Activated gamma-delta T cell treated with anti-CD3 and anti-CD28 coated beads, Interleukin-2, amount 50 U/mL, for 16 hours (primary cell): ENCODE results near the gene CERS6.

Experiments used
- DNase-seq: peaks from one replicate; pipeline ENCODE4 v3.0.0-alpha.2; 2020; ENCODE audit warnings: low read depth

CERS6 gene

DNA sequence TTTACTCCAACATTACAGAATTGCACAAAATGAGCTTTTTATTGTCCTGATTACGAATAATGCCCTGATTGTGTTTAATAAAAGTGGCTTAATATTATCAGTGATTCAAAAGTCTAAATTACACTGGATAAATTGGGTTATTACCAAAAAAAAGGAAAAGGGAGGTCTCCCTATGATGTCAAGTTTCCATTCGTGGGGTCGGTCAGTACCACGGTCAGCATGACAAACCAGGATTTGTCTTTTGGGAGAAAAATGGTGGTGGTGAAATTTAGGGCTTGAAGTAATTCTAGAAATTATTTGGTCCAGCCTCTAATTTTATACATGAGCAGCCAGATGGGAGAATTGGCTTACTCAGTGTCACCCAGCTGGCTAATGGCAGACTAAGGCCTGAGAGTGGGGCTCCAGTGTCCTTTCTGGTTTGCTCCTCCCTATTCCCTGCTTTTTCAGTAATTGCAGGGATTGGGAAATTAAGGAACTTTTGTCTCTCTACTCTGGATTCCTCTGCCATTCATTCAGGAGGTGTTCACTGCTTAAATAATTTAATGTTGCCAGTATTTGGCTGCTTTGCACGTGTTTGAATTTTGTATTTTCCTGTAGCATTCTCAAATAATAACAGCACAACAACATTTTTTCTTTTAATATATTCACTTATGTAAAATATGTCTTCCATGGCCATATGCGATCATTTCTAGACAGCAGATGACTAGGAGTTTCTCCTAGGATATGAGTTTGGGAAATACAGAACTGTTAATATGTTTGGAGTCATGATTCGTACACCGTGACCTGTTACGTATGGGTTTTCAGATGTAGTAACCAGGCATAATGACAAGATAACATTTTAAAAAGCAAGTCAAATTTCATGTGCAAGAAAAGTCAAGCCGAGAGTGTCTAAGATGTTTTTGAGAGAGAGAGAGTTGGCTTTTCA, 217.5 kb downstream of the CERS6 start:
- no peak for DNase-seq

- DNase-seq, result no peak
Observed at GRCh38 chr2:168678153-168678853, 222.2 kb downstream of the CERS6 start.

GRCh38 chr2:168679081-168679480, 223.0 kb downstream of the CERS6 start:
- DNase-seq, result no peak

GRCh38 chr2:168679741-168680310, 223.8 kb downstream of the CERS6 start:
- DNase-seq, result no peak

- DNase-seq, result no peak
Observed at GRCh38 chr2:168683996-168684395, 227.9 kb downstream of the CERS6 start.

DNA sequence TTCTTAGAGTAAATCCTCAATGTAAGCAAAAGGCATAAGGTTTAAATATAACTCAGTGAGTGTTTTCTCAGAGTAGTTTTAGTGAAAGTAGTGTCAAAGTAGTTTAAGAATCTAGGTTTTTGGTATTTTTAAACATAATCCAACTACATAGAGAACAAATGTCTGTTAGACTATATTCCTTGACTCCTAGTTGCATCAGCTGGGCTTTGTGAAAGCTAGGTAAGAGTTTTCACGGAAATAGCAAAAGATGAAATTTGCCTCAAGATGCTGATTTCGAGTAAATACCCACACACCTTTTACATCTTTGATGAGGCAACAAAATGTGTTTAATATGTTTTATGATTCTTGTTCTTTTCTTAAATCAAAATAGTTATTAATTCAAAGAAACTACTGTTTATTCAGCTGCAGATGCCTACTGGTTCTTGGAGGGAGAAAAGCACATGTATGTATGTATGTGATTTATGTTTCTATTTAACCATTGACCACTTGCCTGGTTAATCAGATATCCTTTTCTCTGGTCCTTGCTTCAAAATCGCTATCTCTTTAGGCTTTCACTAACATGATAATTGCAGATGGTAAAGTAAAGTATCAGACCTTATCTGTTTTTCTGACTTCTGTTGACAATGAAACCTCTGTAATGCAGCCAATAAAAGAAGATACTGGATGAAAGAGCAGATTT, 229.0 kb downstream of the CERS6 start:
- no peak for DNase-seq

DNA sequence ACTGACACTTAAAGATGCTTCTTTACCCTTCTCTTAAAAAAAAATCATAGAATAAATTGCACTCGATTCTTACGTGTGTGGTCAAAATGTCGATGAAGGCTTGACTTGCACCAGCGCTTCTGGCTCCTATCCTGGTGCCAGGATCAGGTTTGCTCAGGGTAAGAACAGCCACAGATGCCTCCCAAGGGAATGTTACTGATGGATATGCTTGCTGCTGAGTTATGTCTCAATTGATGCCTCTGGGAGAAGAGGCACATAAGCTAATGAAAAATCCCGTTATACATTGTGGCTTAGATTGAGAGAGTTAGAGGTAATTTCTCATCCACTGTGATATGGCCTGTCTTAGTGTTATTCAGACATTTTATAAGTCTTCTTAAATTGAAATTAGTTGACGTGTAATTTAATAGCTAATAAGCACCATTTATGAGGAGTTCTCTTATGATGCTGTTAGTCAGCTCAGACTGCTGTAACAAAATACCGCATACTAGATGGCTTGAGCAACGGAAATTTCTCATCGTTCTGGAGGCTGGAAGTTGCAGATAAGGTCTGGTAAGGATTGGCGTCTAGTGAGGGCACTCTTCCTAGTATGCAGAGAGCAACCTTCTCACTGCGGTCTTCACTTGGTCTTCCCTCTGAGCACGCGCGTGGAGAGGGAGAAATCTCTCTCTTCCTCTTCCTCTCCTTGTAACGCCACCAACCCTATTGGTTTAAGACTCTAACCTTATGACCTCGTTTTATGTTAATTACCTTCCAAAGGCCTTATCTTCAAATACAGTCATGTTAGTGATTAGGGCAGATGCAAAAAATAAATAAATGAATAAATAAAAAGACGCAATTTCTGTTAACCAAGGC, 229.8 kb downstream of the CERS6 start:
- DNase-seq, result no peak

DNA sequence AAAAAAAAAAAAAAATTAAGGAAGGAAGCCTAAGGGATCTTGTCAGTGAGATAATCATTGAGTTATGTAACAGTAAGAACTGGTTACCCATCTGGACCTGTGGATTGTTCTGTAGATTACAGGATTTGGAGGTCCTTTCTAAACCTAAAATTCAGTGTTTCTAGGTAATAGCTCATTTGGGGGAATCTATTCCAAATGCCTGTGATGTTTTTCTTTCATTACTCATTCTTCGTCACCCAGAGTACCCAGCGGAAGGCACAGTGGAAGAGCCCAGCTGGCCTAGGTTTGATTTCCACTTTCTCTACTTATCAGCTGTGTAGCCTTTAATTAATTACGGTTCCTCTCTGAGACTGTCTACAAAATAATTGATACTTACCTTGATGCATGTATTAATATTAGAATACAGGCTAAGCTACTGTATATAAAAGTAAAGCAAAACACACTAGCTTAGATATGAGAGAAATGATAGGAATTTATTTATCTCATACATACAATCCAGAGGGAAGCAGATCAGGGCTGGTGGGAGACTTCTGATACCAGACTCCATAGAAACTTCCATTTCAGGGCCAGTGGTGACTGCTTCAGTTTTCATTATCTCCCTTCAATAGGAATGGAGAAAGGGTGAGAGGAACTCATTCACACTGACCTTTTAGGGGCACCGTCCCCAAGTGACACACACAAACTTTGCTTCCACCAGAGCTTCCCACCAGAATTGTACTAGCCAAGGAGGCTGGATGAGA, 230.6 kb downstream of the CERS6 start:
- no peak for DNase-seq

DNA sequence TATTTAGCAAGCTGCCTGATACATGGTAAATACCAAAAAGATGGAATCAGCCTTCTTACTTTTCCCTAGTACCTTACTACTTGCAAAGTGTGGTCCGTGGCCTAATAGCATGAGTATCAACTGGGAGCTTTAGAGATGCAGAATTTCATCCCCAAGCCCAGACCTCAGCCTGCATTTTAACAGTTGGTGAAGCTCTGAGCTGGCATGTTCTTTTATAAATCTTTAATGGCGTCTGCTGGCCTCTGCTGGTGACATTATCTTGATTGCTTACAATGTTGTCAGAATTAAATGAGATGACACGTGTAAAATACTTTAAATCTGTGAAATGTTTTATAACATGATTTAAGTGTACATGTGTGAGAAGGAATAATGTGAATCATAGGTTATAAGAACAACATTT, 231.2 kb downstream of the CERS6 start:
- no peak for DNase-seq

GRCh38 chr2:168690381-168690885, 234.4 kb downstream of the CERS6 start:
- no peak for DNase-seq

DNA sequence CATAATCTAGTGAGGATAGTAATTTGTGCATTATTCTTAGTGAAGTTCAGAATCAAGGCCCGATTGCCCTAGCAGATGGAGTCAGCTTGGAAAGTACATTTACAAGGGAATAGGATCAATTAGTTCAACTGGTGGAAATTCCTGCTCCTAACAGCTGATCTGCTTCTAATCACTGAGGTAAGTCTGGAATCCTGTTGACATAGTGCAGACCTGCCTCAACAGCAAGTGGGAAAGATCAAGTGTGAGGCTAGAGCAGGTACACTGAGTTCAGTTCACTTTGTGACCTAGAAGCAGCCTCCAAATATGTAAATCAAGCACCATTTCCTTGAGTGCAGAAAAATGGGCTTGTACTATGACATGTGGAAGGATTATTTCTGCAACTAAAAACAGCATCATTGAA, 235.1 kb downstream of the CERS6 start:
- DNase-seq, result no peak

DNA sequence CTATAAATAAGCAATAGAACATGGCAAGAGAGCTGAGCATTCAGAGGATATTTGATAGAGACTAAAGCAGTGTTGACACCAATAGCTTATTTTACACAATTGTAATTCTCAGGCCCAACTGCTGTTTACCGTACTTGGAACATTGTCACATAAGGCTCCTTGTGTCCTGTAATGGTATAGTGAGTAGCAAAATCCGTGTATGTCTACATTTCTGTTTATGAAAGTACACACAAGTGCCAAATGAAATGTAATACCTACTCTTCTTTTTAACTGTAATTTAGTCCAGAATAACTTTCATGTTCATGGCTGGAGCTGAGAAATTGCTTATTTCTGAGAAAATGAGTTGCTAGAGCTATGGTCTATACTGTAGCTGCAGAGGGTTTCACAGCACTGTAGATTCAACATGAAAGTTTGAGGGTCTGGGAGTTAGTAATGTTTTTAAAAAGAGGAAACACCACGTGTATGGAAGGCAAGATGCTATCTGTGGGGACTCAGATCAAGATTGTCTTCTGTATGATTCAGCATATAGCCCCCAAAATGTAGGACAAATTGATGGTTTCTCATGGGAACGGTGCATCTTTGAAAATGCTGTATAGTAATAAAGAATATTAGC, 236.2 kb downstream of the CERS6 start:
- no peak for DNase-seq

DNA sequence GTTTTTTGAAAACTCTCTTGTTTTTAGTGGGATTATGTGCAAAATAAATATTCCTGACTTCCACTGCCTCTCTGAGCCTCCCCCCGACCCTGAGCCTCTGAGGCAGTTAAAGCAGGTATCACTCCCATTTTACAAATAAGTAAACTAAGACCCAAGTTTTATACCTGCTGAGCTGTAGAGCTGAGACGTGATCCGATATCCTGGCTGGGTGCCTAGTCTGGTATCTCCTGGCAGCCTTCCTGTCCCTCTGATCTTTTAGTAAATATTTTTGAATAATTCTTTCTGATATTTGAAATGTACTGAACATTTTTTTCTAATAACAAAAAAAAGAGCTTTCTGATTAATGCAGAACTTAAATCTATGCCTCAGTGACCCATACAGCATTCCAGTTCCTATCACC, 238.1 kb downstream of the CERS6 start:
- no peak for DNase-seq

DNA sequence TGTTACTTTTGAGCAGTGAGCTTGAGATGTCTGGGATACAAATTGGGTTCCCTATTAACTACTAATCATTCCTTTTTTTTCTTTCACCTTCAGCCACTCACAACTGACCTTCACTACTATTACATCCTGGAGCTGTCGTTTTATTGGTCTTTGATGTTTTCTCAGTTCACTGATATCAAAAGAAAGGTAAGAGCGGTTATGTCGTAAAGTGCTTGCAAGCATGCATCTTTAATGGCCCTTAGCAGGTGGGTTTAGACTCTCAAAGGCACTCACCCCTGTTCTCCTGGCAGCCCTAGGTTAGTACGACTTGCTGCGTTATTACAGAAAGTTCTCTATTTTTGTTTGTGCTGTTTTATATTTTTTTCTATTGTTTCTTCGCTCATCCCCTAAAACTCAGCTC, 238.8 kb downstream of the CERS6 start:
- DNase-seq, result no peak

DNA sequence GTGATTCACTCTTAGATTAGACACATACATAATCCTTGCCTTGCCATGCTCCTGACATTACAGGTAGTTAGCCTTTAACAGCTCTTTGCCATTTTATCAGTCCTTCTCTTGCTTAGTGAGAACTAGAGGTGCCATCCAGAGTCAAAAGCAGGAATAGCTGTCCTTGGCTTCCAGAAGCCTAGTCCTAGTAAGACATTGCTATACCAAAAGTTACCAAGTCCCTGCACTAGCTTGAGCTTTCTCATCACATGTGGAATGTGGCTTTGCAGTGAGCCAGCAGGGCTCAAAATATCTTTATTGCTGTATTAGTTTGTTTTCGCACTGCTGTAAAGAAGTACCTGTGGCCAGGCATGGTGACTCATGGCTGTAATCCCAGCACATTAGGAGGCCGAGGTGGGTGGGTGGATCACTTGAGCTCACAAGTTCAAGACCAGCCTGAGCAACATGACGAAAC, 241.6 kb downstream of the CERS6 start:
- DNase-seq, result no peak

DNA sequence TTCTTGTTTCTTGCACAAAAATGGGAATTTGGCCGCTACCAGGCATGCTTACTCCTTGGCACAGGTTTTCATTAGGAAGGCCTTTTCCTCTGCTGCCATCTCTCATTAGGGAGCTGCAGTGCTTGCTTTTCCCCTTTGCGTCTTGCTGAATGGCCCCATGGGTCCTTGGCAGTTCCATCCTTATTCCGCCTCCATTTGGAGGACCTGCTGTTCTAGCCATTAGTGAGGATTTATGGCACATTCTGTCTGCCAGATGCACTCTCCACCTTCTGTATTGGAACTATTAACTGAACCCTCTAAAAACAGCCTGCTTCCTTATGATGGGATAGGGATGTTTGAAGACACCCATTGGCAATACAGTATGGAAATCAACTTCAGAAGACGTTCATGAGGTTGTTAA, 242.9 kb downstream of the CERS6 start:
- no peak for DNase-seq

- DNase-seq, result no peak
Observed at GRCh38 chr2:168699844-168700417, 243.9 kb downstream of the CERS6 start.

GRCh38 chr2:168700615-168701245, 244.7 kb downstream of the CERS6 start:
- no peak for DNase-seq

DNA sequence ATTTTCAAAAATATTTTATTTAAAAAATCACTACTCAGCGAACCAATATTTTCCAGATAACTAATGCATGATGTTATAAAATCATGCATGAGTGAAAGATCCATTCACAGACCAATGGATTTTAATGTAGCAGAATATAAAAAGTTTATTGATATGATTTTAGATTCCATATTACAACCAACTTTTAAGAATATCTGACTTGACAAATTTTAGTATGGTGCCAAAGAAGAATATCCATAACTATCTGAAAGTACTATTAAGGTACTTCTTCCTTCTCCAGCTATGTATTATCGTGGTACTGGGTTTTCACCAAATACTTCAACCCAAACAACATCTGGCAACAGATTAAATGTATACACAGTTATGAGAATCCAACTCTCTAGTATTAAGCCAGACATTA, 246.5 kb downstream of the CERS6 start:
- DNase-seq, result no peak
